ENCODE data around the gene ASIC4. TPM values are rescaled to one million over a fixed set of nuclear protein-coding genes. Genes with fewer than 3 reads are reported as not detected.

Gene ASIC4
- total RNA-seq, 1 experiment from 2014 or later: 0.11 TPM

GRCh38 chr2:219578811-219579613 lies 64.7 kb downstream of the ASIC4 start:
- Histone ChIP-seq H3K9me3 (ENCODE audit: low read length) (no peaks in the 10 kb centered on the region), H3K4me1 (ENCODE audit: insufficient read depth, low read length) (peaks cover 16% of the 10 kb centered on the region), H3K79me2 (ENCODE audit: low read length) (no peaks in the 10 kb centered on the region), H3K27me3 (ENCODE audit: low read length) (no peaks in the 10 kb centered on the region), H3F3A (ENCODE audit: low read length, unreplicated experiment) (no peaks in the 10 kb centered on the region), H3K9me2 (replicated peaks; ENCODE audit: low read length) (no peaks in the 10 kb centered on the region), H3K4me3 (ENCODE audit: low read length) (no peak overlapping the region), H2AFZ (ENCODE audit: low read length) (no peak overlapping the region), H3K4me2 (ENCODE audit: low read length) (no peak overlapping the region), H3K27ac (ENCODE audit: low read length) (no peak overlapping the region), H4K20me1 (ENCODE audit: low read length) (no peaks in the 10 kb centered on the region), H3K9ac (ENCODE audit: low read length) (no peak overlapping the region), H3K36me3 (ENCODE audit: low read depth, low read length) (no peaks in the 10 kb centered on the region)
- no peak for ATAC-seq
- CTCF ChIA-PET: no interaction called here
- BruUV-seq (replicated peaks): no TSS peak
- intact Hi-C loops (cut with micrococcal nuclease): no loop called here
- no peak for DNase-seq
- POLR2A ChIA-PET (ENCODE audit: unreplicated experiment): no interaction called here
- TF ChIP-seq EZH2 (IDR thresholded peaks at IDR 0.05; ENCODE audit: low read length, unreplicated experiment) (no peak), EZH2phosphoT487 (IDR thresholded peaks at IDR 0.05; ENCODE audit: borderline replicate concordance, low read length) (no peak), CTCF (conservative IDR thresholded peaks at IDR 0.05; ENCODE audit: low read depth, low read length) (no peak)

- DNase-seq (no peak), ATAC-seq (no peak)
- Histone ChIP-seq H3K79me2 (ENCODE audit: low read length) (no peaks in the 10 kb centered on the region), H3K27ac (ENCODE audit: low read length) (no peak overlapping the region), H3K4me1 (ENCODE audit: insufficient read depth, low read length) (peaks cover 14% of the 10 kb centered on the region), H3K36me3 (ENCODE audit: low read depth, low read length) (no peaks in the 10 kb centered on the region), H4K20me1 (ENCODE audit: low read length) (no peaks in the 10 kb centered on the region), H3K9me2 (replicated peaks; ENCODE audit: low read length) (no peaks in the 10 kb centered on the region), H2AFZ (ENCODE audit: low read length) (no peak overlapping the region), H3K4me2 (ENCODE audit: low read length) (no peak overlapping the region), H3F3A (ENCODE audit: low read length, unreplicated experiment) (no peaks in the 10 kb centered on the region), H3K27me3 (ENCODE audit: low read length) (no peaks in the 10 kb centered on the region), H3K9ac (ENCODE audit: low read length) (no peak overlapping the region), H3K4me3 (ENCODE audit: low read length) (no peak overlapping the region), H3K9me3 (ENCODE audit: low read length) (no peaks in the 10 kb centered on the region)
- TF ChIP-seq EZH2phosphoT487 (IDR thresholded peaks at IDR 0.05; ENCODE audit: borderline replicate concordance, low read length) (no peak), CTCF (conservative IDR thresholded peaks at IDR 0.05; ENCODE audit: low read depth, low read length) (no peak), EZH2 (IDR thresholded peaks at IDR 0.05; ENCODE audit: low read length, unreplicated experiment) (no peak)
- intact Hi-C loops (cut with micrococcal nuclease): no loop called here
- no TSS peak for BruUV-seq (replicated peaks)
- ChIA-PET CTCF (interaction anchor here (0.6 kb wide), 1 partner anchor 21 kb away, joined by 4 read pairs; no protein-coding TSS in a partner anchor), POLR2A (ENCODE audit: unreplicated experiment) (no interaction called here)
Observed at GRCh38 chr2:219581346-219581745, 67.1 kb downstream of the ASIC4 start.

Small RNAs within 50 kb of the gene (microRNA-seq; reads per million reads assigned to microRNA genes)
- not detected for gene MIR3132 (ENCODE audit: unreplicated experiment)

Other genes starting within 250 kb of the ASIC4 start
- gene DNAJB2, start 235.1 kb upstream of the ASIC4 start, total RNA-seq (2014; rRNA removed): 62.3 and 98.4 TPM in 2 replicates
- 0.07 TPM in 1 of 2 replicates, not detected in the other for gene PTPRN, start 205.1 kb upstream of the ASIC4 start, total RNA-seq (2014; rRNA removed)
- not detected in 2 replicates for gene RESP18, start 181.7 kb upstream of the ASIC4 start, total RNA-seq (2014; rRNA removed)
- gene DNPEP, start 126.6 kb upstream of the ASIC4 start, total RNA-seq (2014; rRNA removed): 86.2 and 114 TPM in 2 replicates
- not detected in 2 replicates for gene DES, start 96.1 kb upstream of the ASIC4 start, total RNA-seq (2014; rRNA removed)
- 30.7 and 45.2 TPM in 2 replicates for gene SPEG, start 79.6 kb upstream of the ASIC4 start, total RNA-seq (2014; rRNA removed)
- gene GMPPA, start 15.6 kb upstream of the ASIC4 start, total RNA-seq (2014; rRNA removed): 78.1 and 85.7 TPM in 2 replicates
- 139 and 210 TPM in 2 replicates for gene CHPF, start 29.3 kb downstream of the ASIC4 start, total RNA-seq (2014; rRNA removed)
- gene TMEM198, start 29.5 kb downstream of the ASIC4 start, total RNA-seq (2014; rRNA removed): 1.1 and 5.2 TPM in 2 replicates
- gene OBSL1, start 57.1 kb downstream of the ASIC4 start, total RNA-seq (2014; rRNA removed): 122 and 148 TPM in 2 replicates
- 1.3 and 1.5 TPM in 2 replicates for gene INHA, start 57.8 kb downstream of the ASIC4 start, total RNA-seq (2014; rRNA removed)
- gene STK11IP, start 83.4 kb downstream of the ASIC4 start, total RNA-seq (2014; rRNA removed): 17.7 and 26.4 TPM in 2 replicates
- gene SLC4A3, start 113.1 kb downstream of the ASIC4 start, total RNA-seq (2014; rRNA removed): 11.6 and 14.3 TPM in 2 replicates

Data from PC-3 (cell line).